ENCODE measurements around the gene GNA14. TPM values are rescaled to one million over a fixed set of nuclear protein-coding genes. Genes with fewer than 3 reads are reported as not detected.

Gene GNA14
- total and polyA plus RNA-seq, 2 of the 8 experiments (the other 6 are each of a cell fraction or from before 2014, with no cell fraction given): 3.4 to 6.3 TPM

- TF ChIP-seq CHD7 (IDR thresholded peaks at IDR 0.05; ENCODE audit: insufficient replicate concordance, low read length) (no peak), RAD21 (IDR thresholded peaks at IDR 0.05 in 1 of 2, conservative IDR thresholded peaks at IDR 0.05 in 1 of 2; ENCODE audit: low read depth in 2 of 2, low read length in 2 of 2) (peak; percentile 30 to 31; a peak in 3 of 4 replicates), CEBPB (IDR thresholded peaks at IDR 0.05; ENCODE audit: low read depth, low read length) (peak; percentile 29; the same call in 1 of the 2 replicates)
Measured at GRCh38 chr9:77649109-77649812, 1.1 kb upstream of the GNA14 start (continued).

Measured in H1 (cell line).